GM19035 (cell line): ENCODE data around the gene C18orf63.

ENCODE experiments used
- ATAC-seq: cut with Tn5 transposase; IDR thresholded peaks from one replicate; pipeline ENCODE4 v1.9.1; 2021; ENCODE audit not compliant: unreplicated experiment

The C18orf63 gene

DNA sequence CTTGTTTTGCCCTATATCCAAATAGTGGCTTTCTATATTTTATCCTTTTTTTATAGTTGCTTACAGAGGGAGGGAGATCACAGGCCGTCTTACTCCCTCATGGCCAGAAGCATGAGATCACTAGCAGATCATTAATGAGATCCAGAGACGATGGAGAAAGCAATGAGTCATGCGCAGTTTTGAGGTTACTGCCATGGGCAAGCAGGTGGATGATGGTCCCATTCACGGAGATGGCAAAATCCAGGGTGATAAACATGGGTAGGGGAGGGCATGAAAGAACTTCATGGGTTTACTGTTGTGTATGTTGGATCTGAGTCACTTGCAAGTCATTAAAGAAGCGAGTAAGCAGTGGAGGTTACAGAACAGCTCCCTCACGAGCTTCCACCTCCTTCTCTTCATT lies 60.4 kb downstream of the C18orf63 start:
- no peak for ATAC-seq

GRCh38 chr18:74376523-74376922 lies 60.9 kb downstream of the C18orf63 start:
- ATAC-seq, result no peak

DNA sequence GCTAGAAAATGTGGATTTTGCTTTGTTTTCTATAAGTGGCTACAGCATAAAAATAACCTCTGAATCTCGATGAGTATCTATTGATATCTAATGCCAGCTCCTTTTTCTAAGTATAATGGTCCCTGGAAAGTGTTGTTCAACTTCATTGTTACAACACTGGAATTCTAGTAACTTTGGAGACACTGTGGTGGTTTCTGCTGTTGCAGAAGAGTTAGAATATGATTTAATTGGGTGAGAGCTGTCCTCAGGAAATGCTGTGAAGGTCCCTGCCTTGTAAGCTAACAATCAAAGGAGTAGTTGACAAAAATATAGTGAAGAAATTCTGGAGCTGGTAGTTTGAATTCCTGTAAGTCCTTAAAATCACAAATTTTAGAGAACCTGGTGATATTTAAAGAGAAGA lies 62.1 kb downstream of the C18orf63 start:
- ATAC-seq, result no peak

DNA sequence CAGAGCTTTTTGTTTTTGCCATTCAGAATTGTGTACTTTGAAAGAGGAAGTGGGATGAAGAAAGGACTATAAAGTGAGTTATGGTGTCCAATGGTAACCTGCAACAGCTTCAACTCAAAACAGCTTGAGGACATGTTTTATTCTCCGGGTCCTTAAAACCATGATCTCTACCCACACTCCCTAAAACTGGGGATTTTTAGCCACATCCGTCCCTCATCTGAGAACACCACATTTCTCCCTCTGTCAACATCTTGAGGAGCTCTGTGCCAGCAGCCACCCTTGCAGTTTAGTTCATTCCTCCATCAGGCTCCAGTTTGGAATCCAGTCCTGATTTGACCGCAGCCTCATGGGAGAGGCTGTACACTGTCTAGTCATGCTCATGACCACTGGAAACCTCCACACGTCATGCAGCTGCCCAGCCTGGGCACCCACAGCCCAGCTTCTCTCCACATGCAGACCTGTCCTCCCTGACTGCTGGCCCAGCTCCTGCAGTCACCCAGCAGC lies 62.6 kb downstream of the C18orf63 start:
- no peak for ATAC-seq

- no peak for ATAC-seq
Observed at GRCh38 chr18:74380916-74381315, 65.3 kb downstream of the C18orf63 start.

DNA sequence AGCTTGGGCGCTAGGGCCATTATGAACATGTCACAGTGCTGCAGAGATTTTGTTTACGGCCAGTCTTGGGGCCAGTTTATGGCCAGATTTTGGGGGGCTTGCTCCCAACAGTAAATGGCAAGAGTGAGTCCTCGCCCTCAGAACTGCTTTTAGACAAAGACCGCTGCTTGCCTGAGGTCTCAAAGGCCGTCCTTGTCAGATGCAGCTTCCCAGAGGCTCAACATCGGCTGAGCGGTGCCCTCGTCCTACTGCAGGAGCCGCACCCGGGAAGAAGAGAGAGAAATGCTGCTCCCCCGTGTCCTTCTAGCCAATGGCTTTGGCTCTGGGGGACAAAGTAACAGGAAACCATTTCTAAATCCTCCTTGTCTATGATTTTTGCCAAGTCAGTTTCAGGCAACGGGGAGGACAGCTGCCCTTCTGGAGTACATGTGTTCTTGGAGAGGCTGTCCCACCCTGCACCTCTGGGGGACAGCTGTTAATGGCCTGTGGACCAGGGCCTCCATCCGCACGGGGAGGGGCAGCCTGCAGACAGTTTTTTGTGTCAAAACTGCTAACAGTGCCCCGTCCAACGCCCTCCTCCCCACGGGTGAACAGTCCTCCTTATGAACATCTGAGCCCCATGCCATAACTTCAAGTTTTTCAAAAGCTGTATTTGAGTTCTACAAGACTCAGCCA lies 66.1 kb downstream of the C18orf63 start:
- no peak for ATAC-seq

GRCh38 chr18:74382481-74383017 lies 66.9 kb downstream of the C18orf63 start:
- no peak for ATAC-seq

DNA sequence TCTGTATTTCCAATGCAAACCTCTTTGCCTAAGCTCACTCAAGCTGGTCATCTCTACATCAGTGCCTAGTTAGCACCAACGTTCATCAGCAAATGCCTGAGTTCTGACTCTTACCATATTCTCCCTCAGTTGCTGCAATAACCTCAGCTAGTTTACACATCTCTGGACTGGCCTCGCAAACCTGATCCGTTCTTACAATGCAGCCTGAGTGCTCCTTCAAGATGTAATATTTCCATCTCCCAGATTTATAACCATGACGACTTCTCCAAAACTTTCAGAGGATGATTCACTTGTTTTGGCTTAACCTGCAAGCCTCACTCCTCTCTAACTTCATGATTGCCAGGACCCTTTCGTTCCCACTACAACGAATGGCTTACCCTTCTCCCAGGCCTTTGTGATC lies 71.7 kb downstream of the C18orf63 start:
- ATAC-seq, result no peak

GRCh38 chr18:74388227-74388626 lies 72.6 kb downstream of the C18orf63 start:
- no peak for ATAC-seq

GRCh38 chr18:74389171-74389927 lies 73.7 kb downstream of the C18orf63 start:
- ATAC-seq, result no peak

DNA sequence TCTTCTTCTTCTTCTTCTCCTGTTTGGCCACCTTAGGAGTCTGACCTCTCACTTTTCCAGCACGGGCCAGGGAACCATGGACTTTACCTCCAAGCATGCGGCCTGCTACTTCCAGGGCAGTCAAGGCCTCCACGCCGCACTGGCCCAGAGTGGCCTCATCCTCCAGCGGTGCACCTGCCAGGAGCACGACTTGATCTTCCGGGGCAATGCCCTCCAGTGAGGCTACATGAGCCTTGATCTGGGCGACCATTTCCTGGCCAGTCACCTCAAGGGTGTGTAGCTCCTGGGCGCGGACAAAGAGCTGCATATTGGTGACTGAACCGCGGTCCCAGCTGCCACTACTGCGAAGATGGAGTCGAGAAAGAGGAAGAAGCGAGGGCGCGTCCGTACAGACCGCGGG lies 74.4 kb downstream of the C18orf63 start:
- ATAC-seq, result no peak

GRCh38 chr18:74390900-74391299 lies 75.3 kb downstream of the C18orf63 start:
- ATAC-seq, result no peak

- ATAC-seq, result no peak
Observed at GRCh38 chr18:74392323-74392722, 76.7 kb downstream of the C18orf63 start.

DNA sequence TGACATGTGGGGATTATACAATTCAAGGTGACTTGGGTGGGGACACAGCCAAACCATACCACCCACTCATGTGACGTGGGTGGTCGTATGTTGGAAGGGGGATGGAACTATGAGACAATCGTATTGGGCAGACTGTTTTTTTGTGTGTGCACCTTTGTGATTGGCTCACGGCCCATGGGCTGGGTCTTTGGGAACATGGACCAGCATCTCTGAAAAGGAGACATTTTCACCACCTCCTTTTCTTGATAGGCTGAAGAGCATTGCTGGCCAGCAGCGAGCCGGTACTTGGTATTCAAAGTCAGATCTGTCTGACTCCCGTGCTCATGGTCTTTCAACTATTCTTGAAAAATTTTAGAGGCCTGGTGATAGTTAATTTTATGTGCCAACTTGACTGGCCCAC lies 79.4 kb downstream of the C18orf63 start:
- ATAC-seq, result no peak

DNA sequence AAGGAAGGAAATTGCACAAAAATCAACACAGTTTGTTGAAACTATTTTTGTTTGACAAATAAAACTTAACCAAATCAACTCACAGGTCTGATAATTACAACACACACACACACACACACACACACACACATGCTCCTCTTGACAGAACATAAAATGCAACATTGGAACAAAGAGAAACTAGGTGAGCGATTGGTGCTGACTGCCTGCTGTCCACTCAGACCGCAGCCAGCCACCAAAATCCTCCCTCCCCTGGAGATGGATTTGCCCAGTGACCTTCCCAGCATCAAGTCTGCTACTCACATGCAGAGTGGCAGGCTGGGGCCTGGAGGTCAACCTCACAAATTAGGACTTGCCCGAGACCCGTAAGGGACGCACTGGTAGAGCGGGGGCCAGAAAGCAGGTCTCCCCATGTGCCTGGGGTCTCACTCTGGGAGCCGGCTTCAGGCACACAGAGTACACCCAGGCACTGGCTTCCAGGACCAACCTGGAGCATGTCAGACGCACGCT lies 80.1 kb downstream of the C18orf63 start:
- ATAC-seq, result no peak

GRCh38 chr18:74396171-74397169 lies 80.8 kb downstream of the C18orf63 start:
- ATAC-seq, result no peak

- no peak for ATAC-seq
Observed at GRCh38 chr18:74397572-74397971, 81.9 kb downstream of the C18orf63 start.

- ATAC-seq, result no peak
Observed at GRCh38 chr18:74399091-74399887, 83.7 kb downstream of the C18orf63 start.

DNA sequence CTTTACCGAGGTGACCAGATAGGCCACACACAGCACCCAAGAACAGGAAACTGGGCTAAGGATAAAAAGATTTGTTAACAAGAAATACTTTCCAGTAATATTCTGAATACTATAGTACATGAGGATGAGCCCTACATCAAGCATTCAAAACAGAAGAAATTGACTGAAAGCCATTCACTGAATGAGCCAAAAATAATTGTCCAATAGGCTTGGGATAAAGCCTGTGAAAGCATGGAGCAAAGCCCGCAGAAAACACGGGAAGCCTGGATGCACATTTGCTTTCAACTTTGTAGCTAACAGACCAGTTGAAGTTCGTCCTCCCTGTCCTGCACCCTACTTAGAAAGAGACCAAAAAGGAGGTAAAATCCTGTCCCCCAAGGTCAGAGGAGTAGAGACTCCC lies 85.2 kb downstream of the C18orf63 start:
- ATAC-seq, result no peak
